ENCODE results near the gene TBC1D8. TPM values are rescaled to one million over a fixed set of nuclear protein-coding genes. Genes with fewer than 3 reads are reported as not detected.
"Not testable (repeated sequence)": the region's sequence is repeated elsewhere in the genome, so short reads cannot be mapped to it uniquely, and the experiment has no call there.

Gene TBC1D8
- total RNA-seq, 3 donors from 2014 or later (not counting 1 experiment from before 2014, with no cell fraction given): 2.2 to 8.7 (median 5.1) TPM

- DNase-seq (no peak), ATAC-seq (no peak)
- peaks cover 9% of the 10 kb centered on the region for H3K9me3 ChIP-seq (ENCODE audit: control insufficient read depth, insufficient read depth, low read length)
- peaks cover 0 to 3% of the 10 kb centered on the region in 2 donors for H3K27me3 Mint-ChIP-seq (ENCODE audit: low read depth in 2 of 2)
- no peaks in the 10 kb centered on the region for H3K27me3 ChIP-seq (ENCODE audit: control insufficient read depth, insufficient read depth, low read length)
- H3K36me3 ChIP-seq (ENCODE audit: control insufficient read depth, insufficient read depth, low read length): no peaks in the 10 kb centered on the region
- peaks cover 2% of the 10 kb centered on the region in 2 donors for H3K9me3 Mint-ChIP-seq
- WGBS (ENCODE audit: insufficient coverage): 93% methylated on average over 1 of the region's 1 CpG
- no peak overlapping the region for H3K4me3 Mint-ChIP-seq
- no peak overlapping the region for H3K27ac Mint-ChIP-seq
- no peak overlapping the region for H3K27ac ChIP-seq (ENCODE audit: low read length)
- no peaks in the 10 kb centered on the region for H3K4me1 ChIP-seq (ENCODE audit: control insufficient read depth, insufficient read depth, low read length)
- intact Hi-C loops (cut with micrococcal nuclease): no loop called here
- H3K4me3 ChIP-seq (ENCODE audit: low read length): no peak overlapping the region
- peaks cover 0 to 3% of the 10 kb centered on the region in 2 donors for H3K4me1 Mint-ChIP-seq
- TF ChIP-seq CTCF (IDR thresholded peaks at IDR 0.05): no peak
- peaks cover 8% of the 10 kb centered on the region for H3K36me3 Mint-ChIP-seq
These were observed 17.5 kb upstream of the TBC1D8 start for GRCh38 chr2:101168706-101169105.

- H3K27me3 ChIP-seq (ENCODE audit: control insufficient read depth, insufficient read depth, low read length); H3K4me1 ChIP-seq (ENCODE audit: control insufficient read depth, insufficient read depth, low read length); H3K9me3 ChIP-seq (ENCODE audit: control insufficient read depth, insufficient read depth, low read length); H3K27me3 Mint-ChIP-seq (ENCODE audit: low read depth in 2 of 2); H3K4me3 ChIP-seq (ENCODE audit: low read length); H3K27ac Mint-ChIP-seq; H3K4me1 Mint-ChIP-seq; H3K36me3 ChIP-seq (ENCODE audit: control insufficient read depth, insufficient read depth, low read length); DNase-seq; H3K4me3 Mint-ChIP-seq; H3K36me3 Mint-ChIP-seq; H3K27ac ChIP-seq (ENCODE audit: low read length); intact Hi-C loops (cut with micrococcal nuclease); ATAC-seq; H3K9me3 Mint-ChIP-seq: not testable (repeated sequence)
- 87% methylated on average over 2 of the region's 2 CpGs for WGBS (ENCODE audit: insufficient coverage)
These were observed 16.4 kb upstream of the TBC1D8 start for GRCh38 chr2:101167532-101167931.

GRCh38 chr2:101164021-101164420 lies 12.8 kb upstream of the TBC1D8 start:
- intact Hi-C loops (cut with micrococcal nuclease): no loop called here
- WGBS (ENCODE audit: insufficient coverage): 83% methylated on average over 2 of the region's 2 CpGs
- Mint-ChIP-seq H3K4me3 (no peak overlapping the region), H3K36me3 (peaks cover 8% of the 10 kb centered on the region), H3K9me3 (peaks cover 2% of the 10 kb centered on the region in 2 donors), H3K4me1 (no peaks in the 10 kb centered on the region), H3K27ac (no peak overlapping the region), H3K27me3 (ENCODE audit: low read depth in 2 of 2) (no peaks in the 10 kb centered on the region)
- no peaks in the 10 kb centered on the region for H3K27me3 ChIP-seq (ENCODE audit: control insufficient read depth, insufficient read depth, low read length)
- H3K9me3 ChIP-seq (ENCODE audit: control insufficient read depth, insufficient read depth, low read length): peaks cover 6% of the 10 kb centered on the region
- no peaks in the 10 kb centered on the region for H3K36me3 ChIP-seq (ENCODE audit: control insufficient read depth, insufficient read depth, low read length)
- no peak overlapping the region for H3K4me3 ChIP-seq (ENCODE audit: low read length)
- ATAC-seq: no peak
- no peak for TF ChIP-seq CTCF (IDR thresholded peaks at IDR 0.05)
- DNase-seq: no peak
- H3K4me1 ChIP-seq (ENCODE audit: control insufficient read depth, insufficient read depth, low read length): no peaks in the 10 kb centered on the region
- no peak overlapping the region for H3K27ac ChIP-seq (ENCODE audit: low read length)

- intact Hi-C loops (cut with micrococcal nuclease): no loop called here
- Histone ChIP-seq H3K36me3 (ENCODE audit: control insufficient read depth, insufficient read depth, low read length) (no peaks in the 10 kb centered on the region), H3K4me3 (ENCODE audit: low read length) (no peak overlapping the region), H3K9me3 (ENCODE audit: control insufficient read depth, insufficient read depth, low read length) (no peaks in the 10 kb centered on the region), H3K27ac (ENCODE audit: low read length) (no peak overlapping the region), H3K27me3 (ENCODE audit: control insufficient read depth, insufficient read depth, low read length) (no peaks in the 10 kb centered on the region), H3K4me1 (ENCODE audit: control insufficient read depth, insufficient read depth, low read length) (no peaks in the 10 kb centered on the region)
- H3K4me3 Mint-ChIP-seq: no peak overlapping the region
- H3K27ac Mint-ChIP-seq: no peak overlapping the region
- no peaks in the 10 kb centered on the region for H3K4me1 Mint-ChIP-seq
- TF ChIP-seq CTCF (IDR thresholded peaks at IDR 0.05): no peak
- DNase-seq: no peak
- H3K36me3 Mint-ChIP-seq: peaks cover 5% of the 10 kb centered on the region
- WGBS (ENCODE audit: insufficient coverage): 93% methylated on average over 6 of the region's 9 CpGs
- ATAC-seq: no peak
- H3K9me3 Mint-ChIP-seq: peaks cover 2% of the 10 kb centered on the region in 2 donors
- H3K27me3 Mint-ChIP-seq (ENCODE audit: low read depth in 2 of 2): no peaks in the 10 kb centered on the region
These were observed 11.6 kb upstream of the TBC1D8 start for GRCh38 chr2:101162561-101163330.
